ENCODE data around the gene TMEM131.

The TMEM131 gene

GRCh38 chr2:97747285-97747684 lies 248.5 kb downstream of the TMEM131 start:
- Histone ChIP-seq H3K36me3 (ENCODE audit: control insufficient read depth, insufficient read depth, low read length) (no peaks in the 10 kb centered on the region), H3K27me3 (ENCODE audit: control insufficient read depth, insufficient read depth, low read length) (no peaks in the 10 kb centered on the region), H3K4me1 (ENCODE audit: control insufficient read depth, insufficient read depth, low read length) (peaks cover 26% of the 10 kb centered on the region), H3K9me3 (ENCODE audit: control insufficient read depth, insufficient read depth, low read depth, low read length) (no peaks in the 10 kb centered on the region), H3K9ac (ENCODE audit: low read length) (no peak overlapping the region), H3K4me3 (ENCODE audit: low read depth, low read length) (no peak overlapping the region), H3K27ac (ENCODE audit: low read depth, low read length) (no peak overlapping the region)

GRCh38 chr2:97745474-97746174 lies 250.1 kb downstream of the TMEM131 start:
- no peak overlapping the region for H3K4me3 ChIP-seq (ENCODE audit: low read depth, low read length)
- no peaks in the 10 kb centered on the region for H3K36me3 ChIP-seq (ENCODE audit: control insufficient read depth, insufficient read depth, low read length)
- H3K9me3 ChIP-seq (ENCODE audit: control insufficient read depth, insufficient read depth, low read depth, low read length): no peaks in the 10 kb centered on the region
- H3K27ac ChIP-seq (ENCODE audit: low read depth, low read length): no peak overlapping the region
- peaks cover 17% of the 10 kb centered on the region for H3K4me1 ChIP-seq (ENCODE audit: control insufficient read depth, insufficient read depth, low read length)
- H3K27me3 ChIP-seq (ENCODE audit: control insufficient read depth, insufficient read depth, low read length): no peaks in the 10 kb centered on the region
- H3K9ac ChIP-seq (ENCODE audit: low read length): no peak overlapping the region

- Histone ChIP-seq H3K27me3 (ENCODE audit: control insufficient read depth, insufficient read depth, low read length) (no peaks in the 10 kb centered on the region), H3K9me3 (ENCODE audit: control insufficient read depth, insufficient read depth, low read depth, low read length) (no peaks in the 10 kb centered on the region), H3K27ac (ENCODE audit: low read depth, low read length) (no peak overlapping the region), H3K36me3 (ENCODE audit: control insufficient read depth, insufficient read depth, low read length) (no peaks in the 10 kb centered on the region), H3K4me3 (ENCODE audit: low read depth, low read length) (no peak overlapping the region), H3K4me1 (ENCODE audit: control insufficient read depth, insufficient read depth, low read length) (0 out of 2 replicates have a peak, but pooled peaks cover 7% of the 10 kb centered on the region), H3K9ac (ENCODE audit: low read length) (no peak overlapping the region)
Observed at GRCh38 chr2:97743913-97744312, 251.8 kb downstream of the TMEM131 start.

GRCh38 chr2:97742381-97742847 lies 253.3 kb downstream of the TMEM131 start:
- no peaks in the 10 kb centered on the region for H3K9me3 ChIP-seq (ENCODE audit: control insufficient read depth, insufficient read depth, low read depth, low read length)
- H3K4me1 ChIP-seq (ENCODE audit: control insufficient read depth, insufficient read depth, low read length): no peaks in the 10 kb centered on the region
- H3K27ac ChIP-seq (ENCODE audit: low read depth, low read length): no peak overlapping the region
- no peaks in the 10 kb centered on the region for H3K27me3 ChIP-seq (ENCODE audit: control insufficient read depth, insufficient read depth, low read length)
- H3K9ac ChIP-seq (ENCODE audit: low read length): no peak overlapping the region
- no peak overlapping the region for H3K4me3 ChIP-seq (ENCODE audit: low read depth, low read length)
- H3K36me3 ChIP-seq (ENCODE audit: control insufficient read depth, insufficient read depth, low read length): no peaks in the 10 kb centered on the region

GRCh38 chr2:97741686-97742085 lies 254.1 kb downstream of the TMEM131 start:
- Histone ChIP-seq H3K9ac (ENCODE audit: low read length) (no peak overlapping the region), H3K4me1 (ENCODE audit: control insufficient read depth, insufficient read depth, low read length) (no peaks in the 10 kb centered on the region), H3K27ac (ENCODE audit: low read depth, low read length) (no peak overlapping the region), H3K36me3 (ENCODE audit: control insufficient read depth, insufficient read depth, low read length) (no peaks in the 10 kb centered on the region), H3K9me3 (ENCODE audit: control insufficient read depth, insufficient read depth, low read depth, low read length) (no peaks in the 10 kb centered on the region), H3K27me3 (ENCODE audit: control insufficient read depth, insufficient read depth, low read length) (no peaks in the 10 kb centered on the region), H3K4me3 (ENCODE audit: low read depth, low read length) (no peak overlapping the region)

- H3K36me3 ChIP-seq (ENCODE audit: control insufficient read depth, insufficient read depth, low read length): no peaks in the 10 kb centered on the region
- H3K27me3 ChIP-seq (ENCODE audit: control insufficient read depth, insufficient read depth, low read length): no peaks in the 10 kb centered on the region
- H3K9ac ChIP-seq (ENCODE audit: low read length): no peak overlapping the region
- H3K4me1 ChIP-seq (ENCODE audit: control insufficient read depth, insufficient read depth, low read length): no peaks in the 10 kb centered on the region
- no peak overlapping the region for H3K4me3 ChIP-seq (ENCODE audit: low read depth, low read length)
- no peaks in the 10 kb centered on the region for H3K9me3 ChIP-seq (ENCODE audit: control insufficient read depth, insufficient read depth, low read depth, low read length)
- H3K27ac ChIP-seq (ENCODE audit: low read depth, low read length): no peak overlapping the region
Observed at GRCh38 chr2:97741251-97741650, 254.5 kb downstream of the TMEM131 start.

- Histone ChIP-seq H3K4me1 (ENCODE audit: control insufficient read depth, insufficient read depth, low read length) (no peaks in the 10 kb centered on the region), H3K9ac (ENCODE audit: low read length) (no peak overlapping the region), H3K4me3 (ENCODE audit: low read depth, low read length) (no peak overlapping the region), H3K27ac (ENCODE audit: low read depth, low read length) (no peak overlapping the region), H3K27me3 (ENCODE audit: control insufficient read depth, insufficient read depth, low read length) (no peaks in the 10 kb centered on the region), H3K36me3 (ENCODE audit: control insufficient read depth, insufficient read depth, low read length) (no peaks in the 10 kb centered on the region), H3K9me3 (ENCODE audit: control insufficient read depth, insufficient read depth, low read depth, low read length) (no peaks in the 10 kb centered on the region)
Observed at GRCh38 chr2:97740590-97741182, 255.1 kb downstream of the TMEM131 start.

- Histone ChIP-seq H3K9ac (ENCODE audit: low read length) (no peak overlapping the region), H3K4me3 (ENCODE audit: low read depth, low read length) (no peak overlapping the region), H3K36me3 (ENCODE audit: control insufficient read depth, insufficient read depth, low read length) (no peaks in the 10 kb centered on the region), H3K27ac (ENCODE audit: low read depth, low read length) (no peak overlapping the region), H3K4me1 (ENCODE audit: control insufficient read depth, insufficient read depth, low read length) (no peaks in the 10 kb centered on the region), H3K27me3 (ENCODE audit: control insufficient read depth, insufficient read depth, low read length) (no peaks in the 10 kb centered on the region), H3K9me3 (ENCODE audit: control insufficient read depth, insufficient read depth, low read depth, low read length) (no peaks in the 10 kb centered on the region)
Observed at GRCh38 chr2:97739893-97740245, 255.9 kb downstream of the TMEM131 start.

GRCh38 chr2:97739020-97739892 lies 256.5 kb downstream of the TMEM131 start:
- no peak overlapping the region for H3K9ac ChIP-seq (ENCODE audit: low read length)
- no peak overlapping the region for H3K27ac ChIP-seq (ENCODE audit: low read depth, low read length)
- no peaks in the 10 kb centered on the region for H3K4me1 ChIP-seq (ENCODE audit: control insufficient read depth, insufficient read depth, low read length)

GRCh38 chr2:97738179-97739019 lies 257.3 kb downstream of the TMEM131 start:
- H3K9me3 ChIP-seq (ENCODE audit: control insufficient read depth, insufficient read depth, low read depth, low read length): no peaks in the 10 kb centered on the region
- no peak overlapping the region for H3K9ac ChIP-seq (ENCODE audit: low read length)
- no peak overlapping the region for H3K4me3 ChIP-seq (ENCODE audit: low read depth, low read length)
- H3K4me1 ChIP-seq (ENCODE audit: control insufficient read depth, insufficient read depth, low read length): no peaks in the 10 kb centered on the region
- H3K27ac ChIP-seq (ENCODE audit: low read depth, low read length): no peak overlapping the region
- H3K27me3 ChIP-seq (ENCODE audit: control insufficient read depth, insufficient read depth, low read length): no peaks in the 10 kb centered on the region
- no peaks in the 10 kb centered on the region; the same call in 1 of the 2 replicates for H3K36me3 ChIP-seq (ENCODE audit: control insufficient read depth, insufficient read depth, low read length)

More at GRCh38 chr2:97739020-97739892, 256.5 kb downstream of the TMEM131 start:
- Histone ChIP-seq H3K4me3 (ENCODE audit: low read depth, low read length) (no peak overlapping the region), H3K9me3 (ENCODE audit: control insufficient read depth, insufficient read depth, low read depth, low read length) (no peaks in the 10 kb centered on the region), H3K27me3 (ENCODE audit: control insufficient read depth, insufficient read depth, low read length) (no peaks in the 10 kb centered on the region), H3K36me3 (ENCODE audit: control insufficient read depth, insufficient read depth, low read length) (no peaks in the 10 kb centered on the region)

Measured in HUES6 (cell line).